ENCODE results near the gene TTLL9.

The TTLL9 gene

DNA sequence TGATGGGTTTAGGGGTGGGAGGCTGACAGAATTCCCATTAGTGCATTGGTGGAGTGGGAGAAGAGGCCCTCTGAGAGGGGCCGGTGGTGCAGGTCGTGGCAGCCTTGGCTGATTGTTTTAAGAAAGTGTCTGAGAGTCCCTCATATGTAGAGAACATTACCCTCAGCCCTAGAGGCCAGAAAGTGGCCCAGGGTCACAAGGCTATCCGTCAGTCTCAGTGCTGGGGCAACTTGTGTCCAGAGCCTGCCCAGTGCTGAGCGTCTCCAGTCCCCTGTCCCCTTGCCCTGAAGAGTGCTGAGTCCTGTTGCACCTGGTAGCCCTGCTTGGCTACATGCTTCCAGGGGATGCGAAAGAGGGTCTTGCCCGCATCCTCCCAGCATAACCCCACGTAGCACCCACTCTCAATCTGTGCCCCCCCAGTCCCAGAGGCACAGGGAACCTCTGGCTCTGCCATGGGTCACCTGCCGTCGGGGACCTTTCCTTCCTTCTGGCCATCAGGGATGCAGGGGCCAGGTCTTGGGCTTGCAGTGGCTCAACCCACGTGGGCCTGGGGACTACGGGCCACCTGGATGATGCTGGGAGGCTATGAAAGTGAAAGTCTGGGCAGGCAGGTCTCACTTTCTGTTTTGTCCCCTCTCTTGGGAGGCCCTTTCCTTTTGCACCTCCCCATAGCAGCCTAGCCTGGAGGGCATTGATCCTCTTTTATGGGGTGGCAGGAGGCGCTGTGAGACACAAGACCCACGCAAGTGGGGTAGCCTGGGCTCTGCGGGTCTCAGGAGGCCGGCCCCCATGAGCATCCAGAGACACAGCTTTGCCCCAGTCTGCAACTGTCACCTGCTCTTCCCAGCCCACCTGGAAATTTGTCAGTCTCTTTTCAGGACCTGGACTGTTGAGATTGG lies 12.3 kb upstream of the TTLL9 start:
- DNase-seq (ENCODE audit: low read depth) = no peak

DNA sequence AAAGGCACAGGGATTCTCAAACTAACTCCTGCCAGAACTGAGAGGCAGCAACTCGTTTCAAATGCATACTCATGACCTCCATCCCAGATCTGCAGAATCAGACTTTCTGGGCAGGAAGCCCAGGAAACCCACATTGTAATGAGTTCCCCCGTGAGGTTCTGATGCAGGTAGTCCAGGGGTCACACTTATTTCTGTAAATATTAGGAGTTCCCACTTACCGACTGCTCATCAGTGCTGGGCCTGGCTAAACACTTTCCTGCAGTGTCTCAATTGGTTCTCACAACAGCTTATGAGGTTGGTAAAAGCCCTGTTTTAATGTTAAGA lies 11.7 kb upstream of the TTLL9 start:
- no peak for DNase-seq (ENCODE audit: low read depth)

- DNase-seq (ENCODE audit: low read depth) = no peak
Observed at GRCh38 chr20:31859266-31859997, 11.0 kb upstream of the TTLL9 start.

- DNase-seq (ENCODE audit: low read depth) = no peak
Observed at GRCh38 chr20:31859998-31860380, 10.4 kb upstream of the TTLL9 start.

GRCh38 chr20:31860390-31861134 lies 9.9 kb upstream of the TTLL9 start:
- no peak for DNase-seq (ENCODE audit: low read depth)

DNA sequence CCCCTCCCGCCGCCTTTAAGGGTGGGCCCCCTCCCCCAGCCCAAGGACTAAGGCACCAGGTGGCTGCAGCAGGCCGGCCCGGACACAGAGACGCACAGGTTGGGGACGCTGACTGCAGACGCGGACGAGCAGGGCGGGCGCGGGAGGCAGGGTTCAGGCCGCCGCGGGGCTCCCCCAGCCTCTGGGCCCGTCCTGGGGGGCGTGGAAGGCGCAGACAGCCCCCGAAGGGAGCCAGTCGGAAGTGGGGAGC lies 9.4 kb upstream of the TTLL9 start:
- no peak for DNase-seq (ENCODE audit: low read depth)

DNA sequence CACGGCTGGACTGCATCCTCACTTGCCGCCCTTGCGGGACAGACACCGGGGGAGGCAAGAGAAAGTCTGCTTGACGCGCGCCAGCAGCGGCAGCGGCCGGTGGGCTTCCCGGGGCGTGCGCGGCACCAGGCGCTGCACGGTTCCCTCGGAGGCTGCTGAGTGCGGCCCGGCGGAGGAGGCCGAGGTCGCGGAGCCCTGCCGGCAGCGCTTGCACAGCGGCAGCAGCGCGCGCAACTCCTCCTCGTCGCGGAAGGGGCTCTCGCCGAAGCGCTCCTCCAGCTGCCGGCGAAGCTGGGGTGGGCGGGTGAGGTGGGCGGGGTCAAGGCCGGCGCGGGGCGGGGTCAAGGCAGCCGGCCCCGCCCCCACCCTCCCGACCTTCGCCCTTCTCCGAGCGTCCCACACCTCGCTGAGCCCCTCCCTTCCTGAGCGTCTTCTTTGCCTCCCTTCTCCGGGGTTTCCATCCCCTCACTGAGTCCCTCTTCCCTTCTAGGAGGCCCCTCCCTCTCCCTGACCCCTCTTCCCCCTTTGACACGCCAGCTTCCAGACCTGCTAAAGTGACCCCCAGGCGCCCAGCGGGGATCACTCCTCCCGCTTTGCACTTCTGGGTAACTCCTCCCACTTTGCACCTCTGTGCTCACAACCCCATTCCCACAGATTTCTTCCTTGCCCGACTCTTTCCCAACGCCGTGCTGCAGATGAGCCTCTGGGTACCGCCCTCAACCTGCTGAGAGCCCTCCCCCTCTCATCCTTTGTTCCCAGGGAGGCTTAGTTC lies 8.9 kb upstream of the TTLL9 start:
- DNase-seq (ENCODE audit: low read depth) = peak; percentile 49

- no peak for DNase-seq (ENCODE audit: low read depth)
Observed at GRCh38 chr20:31862157-31862470, 8.3 kb upstream of the TTLL9 start.

DNA sequence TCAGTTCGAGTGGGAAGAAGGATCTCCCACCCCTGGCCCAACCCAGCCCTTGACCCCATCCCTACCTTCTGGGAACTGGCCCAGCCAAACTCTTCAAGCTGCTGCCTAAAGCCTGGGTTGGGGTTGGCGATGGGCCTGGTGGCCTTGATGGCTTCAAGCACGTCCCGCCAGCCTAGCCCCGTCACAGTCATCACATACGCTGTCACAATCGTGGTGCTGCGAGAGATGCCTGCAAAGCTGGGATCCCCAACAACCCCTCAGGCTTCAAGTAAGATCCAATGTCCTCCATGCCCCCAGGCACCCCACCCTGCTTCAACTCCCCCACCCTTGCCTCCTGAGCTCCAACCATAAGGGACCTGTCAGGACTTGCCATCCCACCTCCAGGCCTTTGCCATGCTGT lies 7.9 kb upstream of the TTLL9 start:
- no peak for DNase-seq (ENCODE audit: low read depth)

- DNase-seq (ENCODE audit: low read depth) = no peak
Observed at GRCh38 chr20:31863296-31864085, 6.9 kb upstream of the TTLL9 start.

GRCh38 chr20:31864521-31865400 lies 5.7 kb upstream of the TTLL9 start:
- DNase-seq (ENCODE audit: low read depth) = no peak

- no peak for DNase-seq (ENCODE audit: low read depth)
Observed at GRCh38 chr20:31866221-31866620, 4.2 kb upstream of the TTLL9 start.

DNA sequence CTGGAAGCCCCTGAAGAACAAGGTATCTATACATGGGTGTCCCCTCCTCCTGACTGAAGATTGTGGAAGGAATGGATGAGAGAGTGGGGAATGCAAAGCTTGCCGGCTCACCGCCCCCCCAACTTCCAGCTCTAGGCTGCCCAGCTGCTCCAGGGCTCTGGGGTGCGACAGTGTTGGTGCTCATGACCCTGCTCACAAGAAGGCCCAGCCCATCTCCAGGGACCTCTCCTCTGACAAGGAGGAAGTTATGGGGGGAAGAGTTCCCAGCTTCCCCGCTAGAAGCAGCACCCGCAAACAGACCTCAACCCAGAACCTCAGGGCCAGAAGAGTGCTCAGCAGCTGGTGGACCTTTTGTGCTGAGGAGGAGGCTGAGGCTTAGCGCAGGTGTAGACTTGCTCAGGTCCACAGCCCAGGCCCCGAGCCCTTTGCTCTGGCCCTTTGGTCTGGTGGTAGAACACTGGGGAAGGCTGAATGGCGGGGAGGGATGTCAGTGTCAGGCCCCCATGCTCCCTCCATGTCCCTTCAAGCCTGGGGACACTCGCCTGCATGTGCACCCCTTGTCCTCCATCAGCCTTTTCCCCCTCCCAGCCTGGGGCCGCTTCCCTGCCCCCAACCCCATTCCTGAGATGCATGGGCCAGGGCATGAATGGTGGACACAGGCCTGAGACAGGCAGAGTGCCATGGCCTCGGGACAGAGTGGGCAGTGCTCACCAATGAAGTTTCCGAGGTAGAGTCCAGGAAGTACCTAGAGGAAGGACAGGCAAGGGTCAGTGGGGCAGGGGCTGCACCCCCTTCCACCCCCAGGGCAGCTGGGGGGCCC lies 1.4 kb upstream of the TTLL9 start:
- no peak for DNase-seq (ENCODE audit: low read depth)

GRCh38 chr20:31869673-31869941 lies 827 bp upstream of the TTLL9 start:
- DNase-seq (ENCODE audit: low read depth) = no peak

DNA sequence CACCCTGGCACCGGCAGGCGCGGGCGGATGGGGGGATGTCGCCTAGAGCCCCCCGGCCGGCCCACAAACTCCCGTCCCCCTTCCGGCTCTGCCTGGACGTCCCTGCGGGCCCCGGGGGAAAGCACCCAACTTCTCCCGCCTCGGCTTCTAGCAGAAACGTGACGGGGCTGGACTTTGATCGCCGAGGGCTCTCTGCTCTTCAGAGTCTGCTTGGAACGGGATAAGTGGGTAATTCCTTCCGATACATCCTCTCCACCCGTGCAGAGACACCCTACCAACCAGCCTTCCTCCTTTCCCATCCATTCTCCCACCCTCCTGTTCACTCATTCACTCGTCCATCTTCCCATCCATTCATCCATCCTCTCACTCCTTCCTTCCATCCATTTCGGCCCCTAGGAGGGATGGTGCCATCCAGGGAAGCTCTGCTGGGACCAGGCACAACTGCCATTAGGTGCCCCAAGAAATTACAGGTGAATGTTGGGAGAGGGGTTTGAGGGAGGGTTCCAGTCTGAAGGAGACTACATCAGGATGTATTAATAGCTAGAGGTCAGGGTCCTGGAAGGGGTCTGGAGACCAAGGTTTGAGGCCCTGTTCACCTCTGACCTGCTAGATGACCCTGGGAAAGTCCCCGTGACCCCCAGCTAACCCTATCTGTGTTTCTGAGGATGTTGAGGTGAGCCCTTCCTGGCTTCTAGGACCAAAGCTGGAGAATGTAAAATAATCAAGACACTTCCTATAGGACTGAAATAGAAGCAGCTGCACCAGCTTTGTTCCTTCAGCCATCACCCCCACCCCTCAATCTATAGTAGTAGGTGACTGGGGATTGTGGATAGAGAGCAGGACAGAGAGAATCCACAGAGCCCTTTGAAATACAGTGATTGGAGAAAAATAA lies 538 bp downstream of the TTLL9 start:
- no peak for DNase-seq (ENCODE audit: low read depth)

DNA sequence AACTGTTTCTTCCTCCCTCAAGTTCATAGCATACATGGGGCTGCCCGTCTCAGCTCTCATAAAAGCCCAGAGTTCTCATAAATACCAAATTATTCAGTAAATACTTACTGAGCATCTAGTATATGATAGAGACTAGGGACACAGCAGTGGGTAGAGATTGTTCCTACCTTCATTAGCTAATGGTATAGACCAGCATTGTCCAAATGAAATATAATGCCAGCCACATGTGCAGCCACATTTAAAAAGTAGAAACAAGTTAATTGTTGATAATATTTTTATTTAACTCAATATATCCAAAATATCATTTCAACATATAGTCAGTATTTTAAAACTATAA lies 1.2 kb downstream of the TTLL9 start:
- DNase-seq (ENCODE audit: low read depth) = no peak

- no peak for DNase-seq (ENCODE audit: low read depth)
Observed at GRCh38 chr20:31872406-31872805, 2.0 kb downstream of the TTLL9 start.

DNA sequence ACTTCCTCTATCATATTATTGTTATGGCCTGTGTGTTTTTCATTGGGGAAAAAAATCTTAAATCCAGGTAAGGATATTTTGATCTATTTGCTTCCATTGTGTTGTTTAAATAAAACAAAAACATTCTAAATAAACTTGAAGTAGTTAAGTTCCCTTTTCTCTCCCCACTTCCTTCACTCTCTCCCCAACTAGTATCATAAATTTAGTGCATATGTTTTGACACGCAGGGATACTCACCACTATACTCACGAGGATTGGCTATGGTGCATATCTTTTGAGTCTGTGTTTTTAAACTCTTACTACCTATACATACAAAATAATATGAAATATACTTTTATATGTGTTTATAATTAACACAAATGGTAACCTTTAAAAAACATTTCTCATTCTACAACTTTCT lies 5.2 kb downstream of the TTLL9 start:
- no peak for DNase-seq (ENCODE audit: low read depth)

- no peak for DNase-seq (ENCODE audit: low read depth)
Observed at GRCh38 chr20:31877684-31878083, 7.2 kb downstream of the TTLL9 start.

Measured in activated T-helper 1 cell treated with Interleukin-2 at 50 U/mL for 16 hours (primary cell).